NCI-H524 treated with DMSO at 0.1 percent for 48 hours (cell line): ENCODE measurements around the gene TOMM20.

Experiments
- DNase-seq: peaks from one replicate; lab custom pipeline; 2025; lab: John Stamatoyannopoulos, UW

TOMM20 gene

DNA sequence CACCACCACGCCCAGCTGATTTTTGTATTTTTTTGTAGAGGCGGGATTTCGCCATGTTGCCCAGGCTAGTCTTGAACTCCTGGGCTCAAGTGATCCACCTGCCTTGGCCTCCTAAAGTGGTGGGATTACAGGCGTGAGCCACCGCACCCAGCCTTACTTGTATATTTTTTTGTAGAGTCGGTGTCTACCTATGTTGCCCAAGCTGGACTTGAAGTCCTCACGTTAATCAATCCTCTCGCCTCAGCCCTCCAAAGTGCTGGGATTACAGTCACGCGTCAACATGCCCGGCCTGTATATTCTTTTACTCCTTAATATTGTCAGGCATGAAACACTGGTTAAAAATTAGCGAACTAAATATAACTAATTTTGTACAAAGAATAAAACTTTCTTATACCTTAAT, 5.5 kb upstream of the TOMM20 start:
- no peak for DNase-seq

DNA sequence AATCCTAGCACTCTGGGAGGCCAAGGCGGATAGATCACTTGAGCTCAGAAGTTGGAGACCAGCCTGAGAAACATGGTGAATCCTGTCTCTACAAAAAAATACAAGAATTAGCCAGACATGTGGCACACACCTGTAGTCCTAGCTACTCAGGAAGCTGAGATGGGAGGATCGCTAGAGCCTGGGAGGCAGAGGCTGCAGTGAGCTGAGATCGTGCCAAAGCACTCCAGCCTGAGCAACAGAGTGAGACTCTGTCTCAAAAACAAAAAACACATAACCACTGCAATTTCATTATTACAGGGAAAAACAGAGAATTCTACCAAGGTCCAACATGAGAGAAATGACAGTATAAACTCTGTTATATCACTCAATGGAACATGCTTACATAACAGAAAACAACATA, 4.4 kb upstream of the TOMM20 start:
- DNase-seq = no peak

- DNase-seq = no peak
Observed at GRCh38 chr1:235131961-235132360, 3.3 kb upstream of the TOMM20 start.

DNA sequence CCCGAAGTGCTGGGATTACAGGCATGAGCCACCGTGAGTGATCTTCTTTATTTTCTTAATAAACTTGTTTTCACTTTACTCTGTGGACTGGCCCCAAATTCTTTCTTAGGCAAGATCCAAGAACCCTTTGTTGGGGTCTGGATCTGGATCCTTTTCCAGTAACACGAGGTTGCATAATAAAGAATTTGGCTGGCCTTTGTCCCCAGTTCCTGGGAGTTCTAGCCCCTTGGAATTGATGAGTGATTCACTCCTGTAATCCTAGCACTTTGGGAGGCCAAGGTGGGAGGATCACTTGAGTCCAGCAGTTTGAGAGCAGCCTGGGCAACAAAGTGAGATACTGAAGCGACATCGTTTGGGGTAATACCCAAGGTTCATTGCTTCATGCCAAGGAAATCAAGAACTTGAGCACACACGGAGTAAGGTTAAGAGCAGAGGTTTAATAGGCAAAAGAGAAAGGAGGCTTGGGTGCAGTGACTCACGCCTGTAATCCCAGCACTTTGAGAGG, 2.2 kb upstream of the TOMM20 start:
- DNase-seq = no peak

DNA sequence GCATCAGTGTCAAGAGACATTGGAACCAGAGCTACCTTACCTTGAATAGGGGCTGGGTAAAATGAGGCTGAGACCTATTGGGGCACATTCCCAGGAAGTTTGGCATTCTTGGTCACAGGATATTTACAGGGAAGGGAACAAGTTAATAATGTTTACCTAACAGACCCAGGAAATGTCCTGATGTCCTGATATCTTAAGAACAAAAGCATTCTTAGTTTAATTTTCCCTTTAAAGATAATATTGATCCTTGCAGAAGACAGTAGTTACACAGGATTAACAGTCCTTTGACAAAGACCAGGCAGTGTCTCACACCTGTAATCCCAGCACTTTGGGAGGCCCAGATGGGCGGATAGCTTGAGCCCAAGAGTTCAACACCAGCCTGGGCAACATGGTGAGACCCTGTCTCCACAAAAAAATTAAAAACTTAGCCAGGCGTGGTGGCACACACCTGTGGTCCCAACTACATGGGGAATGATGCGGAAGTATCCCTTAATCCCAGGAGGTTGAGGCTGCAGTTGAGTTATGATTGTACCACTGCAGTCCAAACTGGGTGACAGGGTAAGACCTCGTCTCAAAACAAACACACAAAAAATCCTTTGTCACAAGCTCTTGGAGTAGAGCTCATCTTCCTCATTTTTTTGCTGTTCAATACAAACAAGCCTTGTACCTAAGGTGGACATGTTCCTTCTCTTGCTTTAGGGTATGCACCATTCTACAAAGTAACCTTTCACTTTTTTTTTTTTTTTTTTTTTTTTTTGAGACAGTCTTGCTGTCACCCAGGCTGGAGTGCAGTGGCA, 1.3 kb upstream of the TOMM20 start:
- DNase-seq = no peak

DNA sequence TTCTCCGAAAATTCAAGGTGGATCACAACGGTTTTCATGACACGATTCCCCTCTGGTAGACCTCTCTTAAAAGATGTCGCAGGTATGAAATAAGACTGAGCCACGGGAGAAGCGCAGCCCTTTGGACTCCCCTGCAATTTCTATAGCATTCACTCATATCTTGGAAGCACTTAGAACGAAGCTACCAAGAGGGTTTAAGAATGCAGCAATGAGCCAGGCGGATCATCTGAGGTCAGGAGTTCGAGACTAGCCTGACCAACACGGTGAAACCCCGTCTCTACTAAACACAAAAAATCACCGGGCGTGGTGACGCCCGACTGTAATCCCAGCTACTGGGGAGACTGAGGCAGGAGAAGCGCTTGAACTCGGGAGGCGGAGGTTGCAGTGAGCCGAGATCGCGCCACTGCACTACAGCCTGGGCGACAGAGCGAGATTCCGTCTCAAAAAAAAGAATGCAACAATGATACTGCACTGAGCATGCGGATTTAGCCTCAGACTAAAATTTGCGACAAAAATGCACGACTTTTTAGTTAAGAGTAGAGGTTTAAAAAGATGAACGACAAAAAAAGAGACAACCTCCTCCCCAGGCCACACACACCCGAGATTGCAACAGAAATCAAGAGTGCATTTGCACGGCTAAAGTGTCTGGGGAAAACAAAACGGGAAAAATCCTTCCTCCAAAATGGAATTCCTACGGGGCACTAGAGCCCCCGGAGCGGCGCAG, 743 bp downstream of the TOMM20 start:
- no peak for DNase-seq

- no peak for DNase-seq
Observed at GRCh38 chr1:235127203-235127602, 1.4 kb downstream of the TOMM20 start.

- DNase-seq = no peak
Observed at GRCh38 chr1:235124665-235125064, 4.0 kb downstream of the TOMM20 start.

GRCh38 chr1:235124111-235124510, 4.5 kb downstream of the TOMM20 start:
- no peak for DNase-seq

GRCh38 chr1:235122348-235122747, 6.3 kb downstream of the TOMM20 start:
- DNase-seq = no peak

DNA sequence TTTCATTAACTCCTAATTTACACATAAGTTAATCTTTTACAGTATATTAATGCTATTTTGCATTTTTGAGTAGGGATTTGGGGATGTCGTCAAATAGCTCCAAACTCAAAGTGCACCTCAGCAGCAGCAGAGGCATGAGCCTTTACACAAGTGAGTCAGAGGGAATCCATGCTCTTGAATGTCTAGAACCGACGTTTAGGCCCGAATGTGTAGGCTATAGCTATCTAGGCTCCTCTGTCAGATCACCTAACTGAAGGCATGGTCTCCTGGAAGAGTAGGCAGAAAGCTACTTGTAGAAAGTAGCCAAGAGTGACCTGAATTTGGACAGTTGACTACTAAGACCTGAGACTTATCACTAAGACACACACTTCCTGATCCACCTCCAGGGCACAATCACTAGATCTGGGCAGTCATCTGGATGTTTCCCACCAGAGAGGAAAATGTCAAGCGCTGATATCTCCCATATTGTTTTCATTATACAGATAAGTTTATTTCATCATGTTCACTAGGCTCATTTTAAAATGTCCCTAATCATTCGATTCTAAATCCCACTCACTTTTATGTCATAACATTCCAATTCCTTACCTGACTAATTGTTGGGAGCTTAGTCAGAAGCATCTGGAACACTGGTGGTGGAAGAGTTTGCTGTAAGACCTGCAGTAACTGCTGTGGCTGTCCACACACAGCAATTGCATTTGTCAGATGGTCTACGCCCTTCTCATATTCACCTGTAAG, 15.3 kb downstream of the TOMM20 start:
- DNase-seq = no peak

- no peak for DNase-seq
Observed at GRCh38 chr1:235112297-235113182, 16.1 kb downstream of the TOMM20 start.

DNA sequence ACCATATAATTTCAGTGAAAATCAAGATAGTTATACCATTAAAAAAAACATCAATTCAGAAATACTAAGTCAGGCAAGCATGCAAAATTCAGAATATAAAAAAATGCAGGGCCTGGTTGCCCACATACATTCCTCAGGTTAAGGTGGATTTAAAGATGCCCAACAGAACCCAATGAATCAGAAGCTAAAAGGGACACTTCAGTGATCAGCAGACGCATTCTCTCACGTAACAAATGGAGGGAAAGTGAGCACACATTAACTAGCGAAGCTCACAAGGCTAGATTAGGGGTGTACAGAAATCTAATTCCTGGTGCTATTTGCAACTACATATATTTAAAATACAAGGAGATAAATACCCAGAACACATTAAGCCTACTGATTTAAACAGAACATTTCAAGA, 17.5 kb downstream of the TOMM20 start:
- DNase-seq = no peak

DNA sequence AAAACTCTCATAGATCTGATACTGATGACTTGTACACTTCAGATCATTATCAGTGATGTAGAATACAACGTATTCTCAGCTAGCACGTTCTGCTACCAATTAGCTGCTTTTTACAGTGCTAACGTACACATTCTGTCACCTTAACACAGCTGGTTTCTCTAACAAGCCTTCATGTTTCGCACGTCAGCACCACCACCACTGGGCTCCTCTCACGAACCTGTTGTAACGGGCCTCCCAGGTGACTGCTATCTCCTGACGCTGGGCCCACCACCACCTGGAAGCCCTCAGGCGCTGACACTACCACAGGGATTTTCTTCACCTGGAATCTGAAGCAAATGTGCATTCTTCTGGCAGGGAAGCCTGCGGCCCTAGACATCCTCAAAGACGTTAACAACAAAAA, 19.8 kb downstream of the TOMM20 start:
- no peak for DNase-seq

DNA sequence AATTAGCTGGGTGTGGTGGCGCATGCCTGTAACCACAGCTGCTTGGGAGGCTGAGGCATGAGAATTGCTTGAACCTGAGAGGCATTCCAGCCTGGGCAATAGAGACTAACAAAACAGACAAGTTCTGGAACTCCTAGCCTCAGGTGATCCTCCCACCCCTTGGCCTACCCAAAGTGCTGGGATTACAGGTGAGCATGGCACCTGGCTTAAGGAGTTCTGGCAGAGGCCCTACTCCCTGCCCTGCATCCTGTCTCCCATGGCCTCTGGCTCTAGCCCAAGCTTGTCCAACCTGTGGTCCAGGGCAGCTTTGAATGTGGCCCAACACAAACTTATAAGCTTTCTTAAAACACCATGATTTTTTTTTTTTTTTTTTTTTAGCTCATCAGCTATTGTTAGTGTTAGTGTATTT, 20.4 kb downstream of the TOMM20 start:
- DNase-seq = no peak

DNA sequence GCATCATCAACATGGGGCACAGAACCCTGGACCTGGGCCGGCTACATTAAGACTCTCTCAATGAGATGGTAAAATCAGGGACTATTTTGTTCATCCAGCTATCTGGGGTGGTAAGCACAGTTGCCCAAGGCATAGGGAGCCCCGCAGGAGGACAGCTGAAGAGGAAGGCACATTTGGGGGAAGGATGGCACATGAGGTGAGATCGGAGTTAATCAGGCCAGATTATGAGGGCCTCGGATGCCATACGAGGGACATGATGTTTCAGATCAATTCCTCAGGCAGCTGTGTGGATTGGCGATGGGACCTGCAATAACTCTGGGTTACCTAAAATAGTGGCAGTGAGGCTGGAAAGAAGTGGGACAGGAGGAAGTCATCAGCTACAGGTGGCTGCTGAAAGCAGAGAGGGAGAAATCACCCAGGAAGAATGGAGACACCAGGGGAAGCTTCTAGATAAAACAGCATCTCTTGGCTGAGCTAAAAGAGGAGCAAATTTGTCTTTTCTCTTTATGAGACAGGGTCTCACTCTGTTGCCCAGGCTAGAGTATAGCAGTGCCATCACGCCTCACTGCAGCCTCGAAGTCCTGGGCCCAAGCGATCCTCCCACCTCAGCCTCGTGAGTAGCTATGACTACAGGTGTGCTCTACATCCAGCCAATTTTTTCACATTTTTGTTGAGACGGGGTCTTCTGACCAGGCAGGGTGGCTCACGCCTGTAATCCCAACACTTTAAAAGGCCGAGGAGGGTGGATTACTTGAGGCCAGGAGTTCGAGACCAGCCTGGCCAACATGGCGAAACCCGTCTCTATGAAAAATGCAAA, 21.1 kb downstream of the TOMM20 start:
- DNase-seq = no peak

- no peak for DNase-seq
Observed at GRCh38 chr1:235106457-235106856, 22.2 kb downstream of the TOMM20 start.

DNA sequence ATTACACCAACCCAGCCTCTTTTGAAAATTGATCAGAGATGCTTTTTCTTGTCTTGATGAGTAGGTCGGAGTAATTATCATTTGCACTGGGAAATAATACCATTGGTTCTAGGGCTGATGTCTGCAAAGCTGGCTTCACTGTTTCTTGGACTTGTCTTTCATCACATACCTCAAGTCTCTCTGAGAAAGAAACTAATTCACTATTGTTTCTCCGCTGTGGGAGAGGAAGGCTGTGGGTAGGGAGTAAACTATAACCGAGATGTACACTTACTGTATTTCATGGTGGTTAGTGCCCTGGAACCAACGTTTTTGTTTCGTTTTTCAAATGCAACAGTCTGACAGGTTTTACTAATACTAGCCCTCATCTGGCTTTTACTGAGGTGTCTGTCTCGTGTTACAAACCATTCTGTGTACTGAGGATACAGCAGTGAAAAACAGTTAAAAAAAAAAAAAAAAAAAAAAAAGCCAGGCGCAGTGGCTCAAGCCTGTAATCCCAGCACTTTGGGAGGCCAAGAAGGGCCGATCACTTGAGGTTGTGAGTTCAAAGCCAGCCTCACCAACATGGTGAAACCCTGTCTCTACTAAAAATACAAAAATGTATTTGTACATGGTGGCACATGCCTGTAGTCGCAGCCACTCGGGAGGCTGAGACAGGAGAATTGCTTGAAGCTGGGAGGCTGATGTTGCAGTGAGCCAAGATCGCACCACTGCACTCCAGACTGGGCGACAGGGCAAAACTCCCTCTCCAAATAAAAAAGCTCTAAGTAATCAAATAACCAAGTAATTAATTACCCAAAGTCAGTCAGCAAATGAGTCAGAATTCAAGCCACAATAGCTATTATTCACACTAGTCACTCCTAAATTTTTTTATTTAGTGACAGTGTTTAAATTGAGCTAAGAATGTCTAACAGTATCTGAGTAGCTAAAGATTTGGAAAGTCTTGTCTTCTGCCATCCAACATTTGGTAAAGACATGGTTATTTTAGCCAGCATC, 23.3 kb downstream of the TOMM20 start:
- DNase-seq = no peak

- no peak for DNase-seq
Observed at GRCh38 chr1:235102993-235103411, 25.6 kb downstream of the TOMM20 start.

DNA sequence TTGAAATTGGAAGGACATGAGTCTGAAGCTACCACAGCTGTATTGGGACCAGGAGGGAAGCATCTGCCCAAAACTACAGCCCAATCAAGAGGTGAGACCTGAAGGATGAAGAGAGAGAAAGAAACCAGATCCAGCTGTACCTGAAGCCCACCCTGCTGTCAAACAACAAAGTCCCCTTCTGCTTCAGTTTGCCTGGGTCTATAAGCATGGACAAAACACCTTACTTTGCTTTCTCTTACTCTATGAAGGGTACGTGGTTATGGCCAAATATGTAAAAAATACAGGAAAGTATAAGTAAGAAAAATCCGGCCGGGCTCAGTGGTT, 26.4 kb downstream of the TOMM20 start:
- no peak for DNase-seq
